GM23338 (cell line): ENCODE measurements around the gene FGF13. TPM values are rescaled to one million over a fixed set of nuclear protein-coding genes. Genes with fewer than 3 reads are reported as not detected.

Experiments
- ATAC-seq: fragments of 200-7000 bp; cut with Tn5 transposase; 3 replicates; pipeline ENCODE4 v1.9.1; 2020
- DNase-seq: peaks from one replicate; pipeline ENCODE4 v3.0.0-alpha.2; 2015; ENCODE audit warnings: low spot score
- H2AFZ ChIP-seq: fragments of 200-600 bp; sonication (generic); 2 replicates; pipeline ENCODE4 v1.8.0; 2016; ENCODE audit warnings: antibody characterized with exemption, mild to moderate bottlenecking, moderate library complexity
- H3F3A ChIP-seq: fragments of 200-600 bp; sonication (generic); replicated peaks from 2 replicates; pipeline ENCODE4 v1.8.0; 2017; ENCODE audit warnings: antibody characterized with exemption, mixed run types, low read depth
- H3K27ac ChIP-seq: fragments of 200-600 bp; sonication (generic); 2 replicates; pipeline ENCODE4 v1.6.1; 2016; ENCODE audit warnings: low read depth
- H3K27me3 ChIP-seq: fragments of 200-600 bp; sonication (generic); 2 replicates; pipeline ENCODE4 v1.8.0; 2016; ENCODE audit warnings: mild to moderate bottlenecking, mixed run types, moderate library complexity; ENCODE audit not compliant: insufficient read depth
- H3K36me3 ChIP-seq: fragments of 200-600 bp; sonication (generic); 2 replicates; pipeline ENCODE4 v1.8.0; 2016; ENCODE audit warnings: mild to moderate bottlenecking; ENCODE audit not compliant: insufficient read depth
- H3K4me1 ChIP-seq: fragments of 200-600 bp; sonication (generic); 2 replicates; pipeline ENCODE4 v1.8.0; 2016; ENCODE audit warnings: mild to moderate bottlenecking, moderate library complexity; ENCODE audit not compliant: insufficient read depth
- H3K4me2 ChIP-seq: fragments of 200-600 bp; sonication (generic); 2 replicates; pipeline ENCODE4 v1.7.1; 2017; ENCODE audit warnings: mixed run types
- H3K4me3 ChIP-seq: fragments of 200-600 bp; sonication (generic); 2 replicates; pipeline ENCODE4 v1.6.1; 2016; ENCODE audit warnings: mixed run types
- H3K79me2 ChIP-seq: fragments of 200-600 bp; sonication (generic); replicated peaks from 2 replicates; pipeline ENCODE4 v1.8.0; 2017; ENCODE audit warnings: mild to moderate bottlenecking; ENCODE audit not compliant: insufficient read depth
- H3K9me2 ChIP-seq: fragments of 200-600 bp; sonication (generic); 2 replicates; pipeline ENCODE4 v1.8.0; 2017; ENCODE audit not compliant: insufficient read depth
- H4K20me1 ChIP-seq: fragments of 200-600 bp; sonication (generic); replicated peaks from 2 replicates; pipeline ENCODE4 v1.8.0; 2017; ENCODE audit warnings: mild to moderate bottlenecking; ENCODE audit not compliant: insufficient read depth
- H3K27ac Mint-ChIP-seq: 2 replicates; pipeline ENCODE4 v1.8.0; 2020; ENCODE audit warnings: inconsistent platforms, mild to moderate bottlenecking, moderate library complexity, mixed read lengths
- H3K27me3 Mint-ChIP-seq: 3 replicates; pipeline ENCODE4 v1.8.0; 2022; ENCODE audit warnings: low read depth, mild to moderate bottlenecking, moderate library complexity, mixed read lengths, inconsistent platforms; ENCODE audit not compliant: insufficient read depth, poor library complexity
- H3K36me3 Mint-ChIP-seq: 3 replicates; pipeline ENCODE4 v1.8.0; 2021; ENCODE audit warnings: low read depth, mild to moderate bottlenecking, inconsistent platforms, moderate library complexity, mixed read lengths
- H3K4me1 Mint-ChIP-seq: 3 replicates; pipeline ENCODE4 v1.8.0; 2020; ENCODE audit warnings: mild to moderate bottlenecking, inconsistent platforms, mixed read lengths
- H3K4me3 Mint-ChIP-seq: 3 replicates; pipeline ENCODE4 v1.8.0; 2021; ENCODE audit warnings: moderate library complexity, mild to moderate bottlenecking, inconsistent platforms, mixed read lengths
- H3K9me3 Mint-ChIP-seq: 3 replicates; pipeline ENCODE4 v1.8.0; 2020; ENCODE audit warnings: moderate library complexity, mild to moderate bottlenecking, inconsistent platforms, mixed read lengths
- CREB1 ChIP-seq: fragments of 250-450 bp; sonication (Bioruptor Pico); IDR thresholded peaks from 2 replicates; pipeline ENCODE4 v1.5.0; 2020; ENCODE audit warnings: low read depth, mild to moderate bottlenecking, moderate library complexity
- ETS1 ChIP-seq: IDR thresholded peaks from 2 replicates; pipeline ENCODE4 v1.6.1; 2016; ENCODE audit warnings: antibody characterized with exemption
- EZH2phosphoT487 ChIP-seq: fragments of 200-600 bp; sonication (generic); IDR thresholded peaks from one replicate; pipeline ENCODE4 v1.8.1; 2018; ENCODE audit warnings: antibody characterized with exemption; ENCODE audit not compliant: unreplicated experiment
- JUNB ChIP-seq: IDR thresholded peaks from one replicate; pipeline ENCODE4 v1.6.1; 2016; ENCODE audit warnings: antibody characterized with exemption; ENCODE audit not compliant: unreplicated experiment
- NANOG ChIP-seq: IDR thresholded peaks from 2 replicates; pipeline ENCODE4 v1.6.1; 2016; ENCODE audit warnings: antibody characterized with exemption, borderline replicate concordance
- POLR2AphosphoS5 ChIP-seq: IDR thresholded peaks from 2 replicates; pipeline ENCODE4 v1.6.1; 2016; ENCODE audit warnings: antibody characterized with exemption, low read depth
- REST ChIP-seq: IDR thresholded peaks from one replicate; pipeline ENCODE4 v1.6.1; 2018; ENCODE audit warnings: antibody characterized with exemption; ENCODE audit not compliant: unreplicated experiment
- STAT1 ChIP-seq: IDR thresholded peaks from one replicate; pipeline ENCODE4 v1.6.1; 2016; ENCODE audit warnings: antibody characterized with exemption; ENCODE audit not compliant: unreplicated experiment
- ZNF114 ChIP-seq: fragments of 250-450 bp; sonication (Bioruptor Pico); IDR thresholded peaks from 2 replicates; pipeline ENCODE4 v1.5.0; 2020; ENCODE audit warnings: mild to moderate bottlenecking, moderate library complexity
- ZNF331 ChIP-seq: fragments of 250-450 bp; sonication (Bioruptor Pico); IDR thresholded peaks from 2 replicates; pipeline ENCODE4 v1.5.0; 2020; ENCODE audit warnings: low read depth, mild to moderate bottlenecking, moderate library complexity
- polyA plus RNA-seq: library from polyadenylated mRNA; unstranded; fragments of >200 nt; fragmentation: Nextera tagmentation; extraction: Ambion mirVana; gene quantifications from 2 replicates; pipeline ENCODE4 v1.2.1, GENCODE V29; 2016
- total RNA-seq: library from RNA; depleted of rRNA; stranded (reverse); fragments of >200 nt; shearing (Covaris generic); gene quantifications from 2 replicates; pipeline ENCODE4 v1.2.3, GENCODE V29; 2014
- TF ChIP-seq, protein P1 (sequence below): fragments of 250-450 bp; sonication (Bioruptor Pico); IDR thresholded peaks from 2 replicates; pipeline ENCODE4 v1.5.0; 2020; ENCODE audit warnings: mild to moderate bottlenecking, moderate library complexity

The FGF13 gene
- total and polyA plus RNA-seq, 2 experiments from 2014 or later, result 18.8 to 20.3 TPM

GRCh38 chrX:138719396-138719795, 7.9 kb upstream of the FGF13 start:
- Mint-ChIP-seq H3K4me3 (no peak overlapping the region), H3K27ac (no peak overlapping the region), H3K9me3 (no peaks in the 10 kb centered on the region), H3K27me3 (no peaks in the 10 kb centered on the region), H3K4me1 (peaks cover 10% of the 10 kb centered on the region), H3K36me3 (peaks cover 3% of the 10 kb centered on the region; the same call in 1 of the 3 replicates)
- TF ChIP-seq, protein P1, sequence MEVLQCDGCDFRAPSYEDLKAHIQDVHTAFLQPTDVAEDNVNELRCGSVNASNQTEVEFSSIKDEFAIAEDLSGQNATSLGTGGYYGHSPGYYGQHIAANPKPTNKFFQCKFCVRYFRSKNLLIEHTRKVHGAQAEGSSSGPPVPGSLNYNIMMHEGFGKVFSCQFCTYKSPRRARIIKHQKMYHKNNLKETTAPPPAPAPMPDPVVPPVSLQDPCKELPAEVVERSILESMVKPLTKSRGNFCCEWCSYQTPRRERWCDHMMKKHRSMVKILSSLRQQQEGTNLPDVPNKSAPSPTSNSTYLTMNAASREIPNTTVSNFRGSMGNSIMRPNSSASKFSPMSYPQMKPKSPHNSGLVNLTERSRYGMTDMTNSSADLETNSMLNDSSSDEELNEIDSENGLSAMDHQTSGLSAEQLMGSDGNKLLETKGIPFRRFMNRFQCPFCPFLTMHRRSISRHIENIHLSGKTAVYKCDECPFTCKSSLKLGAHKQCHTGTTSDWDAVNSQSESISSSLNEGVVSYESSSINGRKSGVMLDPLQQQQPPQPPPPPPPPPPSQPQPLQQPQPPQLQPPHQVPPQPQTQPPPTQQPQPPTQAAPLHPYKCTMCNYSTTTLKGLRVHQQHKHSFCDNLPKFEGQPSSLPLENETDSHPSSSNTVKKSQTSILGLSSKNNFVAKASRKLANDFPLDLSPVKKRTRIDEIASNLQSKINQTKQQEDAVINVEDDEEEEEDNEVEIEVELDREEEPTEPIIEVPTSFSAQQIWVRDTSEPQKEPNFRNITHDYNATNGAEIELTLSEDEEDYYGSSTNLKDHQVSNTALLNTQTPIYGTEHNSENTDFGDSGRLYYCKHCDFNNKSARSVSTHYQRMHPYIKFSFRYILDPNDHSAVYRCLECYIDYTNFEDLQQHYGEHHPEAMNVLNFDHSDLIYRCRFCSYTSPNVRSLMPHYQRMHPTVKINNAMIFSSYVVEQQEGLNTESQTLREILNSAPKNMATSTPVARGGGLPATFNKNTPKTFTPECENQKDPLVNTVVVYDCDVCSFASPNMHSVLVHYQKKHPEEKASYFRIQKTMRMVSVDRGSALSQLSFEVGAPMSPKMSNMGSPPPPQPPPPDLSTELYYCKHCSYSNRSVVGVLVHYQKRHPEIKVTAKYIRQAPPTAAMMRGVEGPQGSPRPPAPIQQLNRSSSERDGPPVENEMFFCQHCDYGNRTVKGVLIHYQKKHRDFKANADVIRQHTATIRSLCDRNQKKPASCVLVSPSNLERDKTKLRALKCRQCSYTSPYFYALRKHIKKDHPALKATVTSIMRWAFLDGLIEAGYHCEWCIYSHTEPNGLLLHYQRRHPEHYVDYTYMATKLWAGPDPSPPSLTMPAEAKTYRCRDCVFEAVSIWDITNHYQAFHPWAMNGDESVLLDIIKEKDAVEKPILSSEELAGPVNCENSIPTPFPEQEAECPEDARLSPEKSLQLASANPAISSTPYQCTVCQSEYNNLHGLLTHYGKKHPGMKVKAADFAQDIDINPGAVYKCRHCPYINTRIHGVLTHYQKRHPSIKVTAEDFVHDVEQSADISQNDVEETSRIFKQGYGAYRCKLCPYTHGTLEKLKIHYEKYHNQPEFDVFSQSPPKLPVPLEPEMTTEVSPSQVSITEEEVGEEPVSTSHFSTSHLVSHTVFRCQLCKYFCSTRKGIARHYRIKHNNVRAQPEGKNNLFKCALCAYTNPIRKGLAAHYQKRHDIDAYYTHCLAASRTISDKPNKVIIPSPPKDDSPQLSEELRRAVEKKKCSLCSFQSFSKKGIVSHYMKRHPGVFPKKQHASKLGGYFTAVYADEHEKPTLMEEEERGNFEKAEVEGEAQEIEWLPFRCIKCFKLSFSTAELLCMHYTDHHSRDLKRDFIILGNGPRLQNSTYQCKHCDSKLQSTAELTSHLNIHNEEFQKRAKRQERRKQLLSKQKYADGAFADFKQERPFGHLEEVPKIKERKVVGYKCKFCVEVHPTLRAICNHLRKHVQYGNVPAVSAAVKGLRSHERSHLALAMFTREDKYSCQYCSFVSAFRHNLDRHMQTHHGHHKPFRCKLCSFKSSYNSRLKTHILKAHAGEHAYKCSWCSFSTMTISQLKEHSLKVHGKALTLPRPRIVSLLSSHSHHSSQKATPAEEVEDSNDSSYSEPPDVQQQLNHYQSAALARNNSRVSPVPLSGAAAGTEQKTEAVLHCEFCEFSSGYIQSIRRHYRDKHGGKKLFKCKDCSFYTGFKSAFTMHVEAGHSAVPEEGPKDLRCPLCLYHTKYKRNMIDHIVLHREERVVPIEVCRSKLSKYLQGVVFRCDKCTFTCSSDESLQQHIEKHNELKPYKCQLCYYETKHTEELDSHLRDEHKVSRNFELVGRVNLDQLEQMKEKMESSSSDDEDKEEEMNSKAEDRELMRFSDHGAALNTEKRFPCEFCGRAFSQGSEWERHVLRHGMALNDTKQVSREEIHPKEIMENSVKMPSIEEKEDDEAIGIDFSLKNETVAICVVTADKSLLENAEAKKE, result no peak
- TF ChIP-seq EZH2phosphoT487 (no peak), ZNF331 (no peak), ZNF114 (CRISPR knock-in tag) (no peak), REST (no peak), CREB1 (CRISPR knock-in tag) (no peak), NANOG (no peak), POLR2AphosphoS5 (no peak), STAT1 (no peak), ETS1 (no peak), JUNB (no peak)
- Histone ChIP-seq H3K4me1 (no peaks in the 10 kb centered on the region), H4K20me1 (no peaks in the 10 kb centered on the region), H3K4me2 (no peak overlapping the region), H3K9me2 (no peaks in the 10 kb centered on the region), H2AFZ (no peak overlapping the region), H3K27ac (no peak overlapping the region), H3K27me3 (no peaks in the 10 kb centered on the region), H3F3A (no peaks in the 10 kb centered on the region), H3K79me2 (no peaks in the 10 kb centered on the region), H3K36me3 (no peaks in the 10 kb centered on the region), H3K4me3 (no peak overlapping the region)
- ATAC-seq (no peak), DNase-seq (no peak)
